Mucosa of descending colon (tissue), 3 donors: ENCODE results near the gene SYNRG. TPM values are rescaled to one million over a fixed set of nuclear protein-coding genes. Genes with fewer than 3 reads are reported as not detected.

Experiments used
- ATAC-seq: fragments of 200-7000 bp; cut with Tn5 transposase; one replicate; pipeline ENCODE4 v1.9.1; 2020; ENCODE audit warnings: mild to moderate bottlenecking, moderate library complexity
- DNase-seq, 3 donors: peaks; one replicate each; pipeline ENCODE4 v3.0.0-alpha.2; 2020
- H3K36me3 ChIP-seq: fragments of 200-600 bp; one replicate; pipeline ENCODE4 v1.8.0; 2021; ENCODE audit warnings: low read depth, mild to moderate bottlenecking
- H3K4me1 ChIP-seq: fragments of 200-600 bp; one replicate; pipeline ENCODE4 v1.8.0; 2021; ENCODE audit warnings: low read depth, mild to moderate bottlenecking
- H3K4me3 ChIP-seq: fragments of 200-600 bp; one replicate; pipeline ENCODE4 v1.8.0; 2021; ENCODE audit warnings: mild to moderate bottlenecking
- H3K9me3 ChIP-seq: fragments of 200-600 bp; one replicate; pipeline ENCODE4 v1.8.0; 2021; ENCODE audit warnings: mild to moderate bottlenecking
- intact Hi-C, 2 donors: fragments of 100-400 bp; cut with DNase I in 1 of 2; cut with micrococcal nuclease in 1 of 2; formaldehyde crosslinking; loops; one replicate each; pipeline versions ENCODE4 v1.11.0 to v1.11.1; 2022; cut with DNase I, micrococcal nuclease
- total RNA-seq, 3 donors: library from RNA; stranded (reverse); fragmentation: NEBNext Ultra II Directional in 2 of 3; extraction: Animal tissue kit (Norgen Biotek cat#: 25700) in 2 of 3; gene quantifications; one replicate each; pipeline versions ENCODE4 v1.2.1 to v1.2.4, GENCODE V29; 2021 to 2023
- TF ChIP-seq, protein P1 (sequence below): fragments of 200-600 bp; IDR thresholded peaks from one replicate; pipeline ENCODE4 v1.8.0; 2022; ENCODE audit warnings: antibody characterized with exemption, mild to moderate bottlenecking
- donor health status: DM: no; HTN: no; CAD: no; lungs with moderate emphysema.
- donor health status: DM: no; HTN: no; CAD: no.
- donor health status: DM: no; HTN: yes; CAD: no.

SYNRG gene
- total RNA-seq, 3 donors from 2014 or later, result 36.8 to 46.2 (median 38.1) TPM

GRCh38 chr17:37485938-37486570, 123.2 kb downstream of the SYNRG start:
- ATAC-seq, result no peak
- no peaks in the 10 kb centered on the region for H3K36me3 ChIP-seq
- no peaks in the 10 kb centered on the region for H3K4me1 ChIP-seq
- no peaks in the 10 kb centered on the region for H3K9me3 ChIP-seq
- intact Hi-C loops, result no loop called here
- no peak for DNase-seq
- H3K4me3 ChIP-seq, result no peak overlapping the region
- TF ChIP-seq, protein P1, sequence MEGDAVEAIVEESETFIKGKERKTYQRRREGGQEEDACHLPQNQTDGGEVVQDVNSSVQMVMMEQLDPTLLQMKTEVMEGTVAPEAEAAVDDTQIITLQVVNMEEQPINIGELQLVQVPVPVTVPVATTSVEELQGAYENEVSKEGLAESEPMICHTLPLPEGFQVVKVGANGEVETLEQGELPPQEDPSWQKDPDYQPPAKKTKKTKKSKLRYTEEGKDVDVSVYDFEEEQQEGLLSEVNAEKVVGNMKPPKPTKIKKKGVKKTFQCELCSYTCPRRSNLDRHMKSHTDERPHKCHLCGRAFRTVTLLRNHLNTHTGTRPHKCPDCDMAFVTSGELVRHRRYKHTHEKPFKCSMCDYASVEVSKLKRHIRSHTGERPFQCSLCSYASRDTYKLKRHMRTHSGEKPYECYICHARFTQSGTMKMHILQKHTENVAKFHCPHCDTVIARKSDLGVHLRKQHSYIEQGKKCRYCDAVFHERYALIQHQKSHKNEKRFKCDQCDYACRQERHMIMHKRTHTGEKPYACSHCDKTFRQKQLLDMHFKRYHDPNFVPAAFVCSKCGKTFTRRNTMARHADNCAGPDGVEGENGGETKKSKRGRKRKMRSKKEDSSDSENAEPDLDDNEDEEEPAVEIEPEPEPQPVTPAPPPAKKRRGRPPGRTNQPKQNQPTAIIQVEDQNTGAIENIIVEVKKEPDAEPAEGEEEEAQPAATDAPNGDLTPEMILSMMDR, result no peak

GRCh38 chr17:37483311-37484039, 125.7 kb downstream of the SYNRG start:
- DNase-seq (peak in 1 of 3 donors; percentile 8), ATAC-seq (peak; percentile 50)
- no peaks in the 10 kb centered on the region for H3K36me3 ChIP-seq
- no peaks in the 10 kb centered on the region for H3K4me1 ChIP-seq
- intact Hi-C loops, result no loop called here
- H3K9me3 ChIP-seq, result no peaks in the 10 kb centered on the region
- no peak overlapping the region for H3K4me3 ChIP-seq
- TF ChIP-seq, protein P1, result no peak

DNA sequence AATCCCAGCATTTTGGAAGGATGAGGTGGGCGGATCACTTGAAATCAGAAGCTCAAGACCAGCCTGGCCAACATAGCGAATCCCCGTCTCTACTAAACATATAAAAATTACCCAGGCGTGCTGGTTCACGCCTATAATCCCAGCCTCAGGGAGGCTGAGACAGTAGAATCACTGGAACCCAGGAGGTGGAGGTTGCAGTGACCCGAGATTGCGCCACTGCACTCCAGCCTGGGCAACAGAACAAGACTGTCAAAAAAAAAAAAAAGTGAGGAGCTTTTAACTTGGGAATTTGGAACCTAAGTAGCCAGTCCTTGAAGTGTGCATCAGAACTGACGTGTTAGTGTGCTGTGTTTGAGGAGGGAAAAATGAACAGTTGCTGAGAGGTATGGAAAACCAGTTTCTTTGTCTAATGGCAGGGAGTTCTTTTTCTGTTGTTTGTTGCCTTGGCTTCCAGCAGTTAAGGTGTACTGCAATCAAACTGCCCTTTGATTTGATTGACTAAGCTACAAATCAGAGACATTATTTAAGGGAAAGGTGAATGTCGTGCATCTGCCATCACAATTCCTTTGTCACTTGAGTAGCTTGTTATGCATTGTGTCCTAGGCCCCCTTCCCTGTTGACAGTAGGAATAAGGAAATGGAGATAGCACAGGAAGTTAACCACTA, 128.1 kb downstream of the SYNRG start:
- DNase-seq, result no peak
- TF ChIP-seq, protein P1, result no peak
- H3K9me3 ChIP-seq, result no peaks in the 10 kb centered on the region
- H3K4me1 ChIP-seq, result no peaks in the 10 kb centered on the region
- ATAC-seq, result no peak
- no peaks in the 10 kb centered on the region for H3K36me3 ChIP-seq
- H3K4me3 ChIP-seq, result no peak overlapping the region
- intact Hi-C loops, result no loop called here

GRCh38 chr17:37480427-37480826, 128.8 kb downstream of the SYNRG start:
- TF ChIP-seq, protein P1, result no peak
- intact Hi-C loops, result no loop called here
- no peaks in the 10 kb centered on the region for H3K4me1 ChIP-seq
- H3K4me3 ChIP-seq, result no peak overlapping the region
- no peaks in the 10 kb centered on the region for H3K36me3 ChIP-seq
- no peak for ATAC-seq
- no peak for DNase-seq
- H3K9me3 ChIP-seq, result no peaks in the 10 kb centered on the region

- intact Hi-C loops, result no loop called here
- ATAC-seq (no peak), DNase-seq (no peak)
- H3K4me3 ChIP-seq, result no peak overlapping the region
- H3K4me1 ChIP-seq, result no peaks in the 10 kb centered on the region
- TF ChIP-seq, protein P1, result no peak
- H3K9me3 ChIP-seq, result no peaks in the 10 kb centered on the region
- H3K36me3 ChIP-seq, result no peaks in the 10 kb centered on the region
These were observed 130.2 kb downstream of the SYNRG start for GRCh38 chr17:37479025-37479424.
